ENCODE data around the gene KAZN. TPM values are rescaled to one million over a fixed set of nuclear protein-coding genes. Genes with fewer than 3 reads are reported as not detected.

Gene KAZN
- polyA plus RNA-seq, 1 donor from 2014 or later: 20.6 TPM

- no peaks in the 10 kb centered on the region for H3K9me3 ChIP-seq (ENCODE audit: low read length)
- no peak overlapping the region for H3K9ac ChIP-seq (ENCODE audit: low read length)
- no peaks in the 10 kb centered on the region for H3F3A ChIP-seq (ENCODE audit: insufficient read depth, low read length, poor library complexity, severe bottlenecking)
- no peaks in the 10 kb centered on the region for H3K36me3 ChIP-seq (ENCODE audit: insufficient read depth, low read length)
- peaks cover 5% of the 10 kb centered on the region for H3K27me3 ChIP-seq (ENCODE audit: insufficient read depth, low read depth, low read length)
- peaks cover 8% of the 10 kb centered on the region for H4K20me1 ChIP-seq (ENCODE audit: insufficient read depth)
- no peak for TF ChIP-seq REST (IDR thresholded peaks at IDR 0.05; ENCODE audit: borderline replicate concordance)
- TF ChIP-seq EZH2 (IDR thresholded peaks at IDR 0.05; ENCODE audit: borderline replicate concordance, insufficient read depth, low read length, poor library complexity, severe bottlenecking): no peak
- no peaks in the 10 kb centered on the region for H3K9me2 ChIP-seq (ENCODE audit: insufficient read depth, low read length)
- H3K4me3 ChIP-seq (ENCODE audit: low read length): no peak overlapping the region
- no peaks in the 10 kb centered on the region for H3K79me2 ChIP-seq (replicated peaks; ENCODE audit: insufficient read depth, low read length)
- no peak overlapping the region for H3K27ac ChIP-seq (ENCODE audit: low read length)
- no peak overlapping the region for H2AFZ ChIP-seq (ENCODE audit: low read depth, low read length)
- H3K4me2 ChIP-seq (ENCODE audit: low read length): no peak overlapping the region
These were observed 327.7 kb downstream of the KAZN start for GRCh38 chr1:14926229-14926628.

- Histone ChIP-seq H3K9me2 (ENCODE audit: insufficient read depth, low read length) (no peaks in the 10 kb centered on the region), H3K4me3 (ENCODE audit: low read length) (no peak overlapping the region), H3K27ac (ENCODE audit: low read length) (no peak overlapping the region), H3K79me2 (replicated peaks; ENCODE audit: insufficient read depth, low read length) (no peaks in the 10 kb centered on the region), H4K20me1 (ENCODE audit: insufficient read depth) (peaks cover 8% of the 10 kb centered on the region), H3K27me3 (ENCODE audit: insufficient read depth, low read depth, low read length) (peaks cover 5% of the 10 kb centered on the region), H3K9ac (ENCODE audit: low read length) (no peak overlapping the region), H3K36me3 (ENCODE audit: insufficient read depth, low read length) (no peaks in the 10 kb centered on the region), H3F3A (ENCODE audit: insufficient read depth, low read length, poor library complexity, severe bottlenecking) (no peaks in the 10 kb centered on the region), H3K9me3 (ENCODE audit: low read length) (no peaks in the 10 kb centered on the region), H3K4me2 (ENCODE audit: low read length) (no peak overlapping the region), H2AFZ (ENCODE audit: low read depth, low read length) (no peak overlapping the region)
- TF ChIP-seq REST (IDR thresholded peaks at IDR 0.05; ENCODE audit: borderline replicate concordance): no peak
- no peak for TF ChIP-seq EZH2 (IDR thresholded peaks at IDR 0.05; ENCODE audit: borderline replicate concordance, insufficient read depth, low read length, poor library complexity, severe bottlenecking)
- no peak for TF ChIP-seq EP300 (conservative IDR thresholded peaks at IDR 0.05; ENCODE audit: poor library complexity, severe bottlenecking)
- TF ChIP-seq TAF1 (IDR thresholded peaks at IDR 0.05; ENCODE audit: low read depth): no peak
- TF ChIP-seq RAD21 (conservative IDR thresholded peaks at IDR 0.05): no peak
- no peak for TF ChIP-seq POLR2AphosphoS5 (IDR thresholded peaks at IDR 0.05)
- TF ChIP-seq MXI1 (conservative IDR thresholded peaks at IDR 0.05; ENCODE audit: poor library complexity, severe bottlenecking): no peak
- no peak for TF ChIP-seq SMC3 (conservative IDR thresholded peaks at IDR 0.05; ENCODE audit: poor library complexity)
- no peak for TF ChIP-seq CTCF (IDR thresholded peaks at IDR 0.05; ENCODE audit: poor library complexity, severe bottlenecking)
These were observed 328.5 kb downstream of the KAZN start for GRCh38 chr1:14926818-14927575.
